ENCODE data around the gene COX15. TPM values are rescaled to one million over a fixed set of nuclear protein-coding genes. Genes with fewer than 3 reads are reported as not detected.
"Not testable (repeated sequence)": the region's sequence is repeated elsewhere in the genome, so short reads cannot be mapped to it uniquely, and the experiment has no call there.

Gene COX15
- total and polyA plus RNA-seq, 2 experiments from 2014 or later, result 33.0 to 33.8 TPM

GRCh38 chr10:99750641-99751040, 18.7 kb upstream of the COX15 start:
- no peak overlapping the region for H3K27ac ChIP-seq
- H3K4me3 ChIP-seq, result no peak overlapping the region
- peaks cover 69% of the 10 kb centered on the region for H3K36me3 ChIP-seq
- H3K27me3 ChIP-seq, result no peaks in the 10 kb centered on the region
- H3K4me1 ChIP-seq (ENCODE audit: low read depth), result no peaks in the 10 kb centered on the region
- no peaks in the 10 kb centered on the region for H3K9me3 ChIP-seq (ENCODE audit: low read depth)
- DNase-seq (ENCODE audit: low read depth in 1 of 2, low spot score in 1 of 2), result no peak
- no peak for TF ChIP-seq CTCF (IDR thresholded peaks at IDR 0.05; ENCODE audit: low read depth, low read length)

- Histone ChIP-seq H3K9me3 (ENCODE audit: low read depth) (no peaks in the 10 kb centered on the region), H3K4me3 (no peak overlapping the region), H3K27me3 (no peaks in the 10 kb centered on the region), H3K4me1 (ENCODE audit: low read depth) (no peaks in the 10 kb centered on the region), H3K36me3 (peaks cover 72% of the 10 kb centered on the region), H3K27ac (no peak overlapping the region)
- DNase-seq (ENCODE audit: low read depth in 1 of 2, low spot score in 1 of 2), result no peak
- no peak for TF ChIP-seq CTCF (IDR thresholded peaks at IDR 0.05; ENCODE audit: low read depth, low read length)
These were observed 17.0 kb upstream of the COX15 start for GRCh38 chr10:99748823-99749451.

- not testable (repeated sequence) for H3K9me3 ChIP-seq (ENCODE audit: low read depth); H3K27ac ChIP-seq; DNase-seq (ENCODE audit: low read depth in 1 of 2, low spot score in 1 of 2); H3K27me3 ChIP-seq; H3K4me1 ChIP-seq (ENCODE audit: low read depth); H3K4me3 ChIP-seq
- H3K36me3 ChIP-seq, result peaks cover 71% of the 10 kb centered on the region
These were observed 14.2 kb upstream of the COX15 start for GRCh38 chr10:99746166-99746565.

GRCh38 chr10:99743841-99744240, 11.9 kb upstream of the COX15 start:
- Histone ChIP-seq H3K27me3 (no peaks in the 10 kb centered on the region), H3K9me3 (ENCODE audit: low read depth) (peaks cover 2% of the 10 kb centered on the region), H3K4me3 (no peak overlapping the region), H3K36me3 (peaks cover 67% of the 10 kb centered on the region), H3K4me1 (ENCODE audit: low read depth) (no peaks in the 10 kb centered on the region), H3K27ac (no peak overlapping the region)
- TF ChIP-seq CTCF (IDR thresholded peaks at IDR 0.05; ENCODE audit: low read depth, low read length), result no peak
- DNase-seq (ENCODE audit: low read depth in 1 of 2, low spot score in 1 of 2), result no peak

GRCh38 chr10:99742701-99743100, 10.8 kb upstream of the COX15 start:
- Histone ChIP-seq H3K4me3 (no peak overlapping the region), H3K27me3 (no peaks in the 10 kb centered on the region), H3K27ac (no peak overlapping the region), H3K36me3 (peaks cover 64% of the 10 kb centered on the region), H3K4me1 (ENCODE audit: low read depth) (no peaks in the 10 kb centered on the region), H3K9me3 (ENCODE audit: low read depth) (peaks cover 2% of the 10 kb centered on the region)
- no peak for DNase-seq (ENCODE audit: low read depth in 1 of 2, low spot score in 1 of 2)
- no peak for TF ChIP-seq CTCF (IDR thresholded peaks at IDR 0.05; ENCODE audit: low read depth, low read length)

GRCh38 chr10:99742254-99742653, 10.3 kb upstream of the COX15 start:
- Histone ChIP-seq H3K27me3 (no peaks in the 10 kb centered on the region), H3K4me1 (ENCODE audit: low read depth) (no peaks in the 10 kb centered on the region), H3K4me3 (no peak overlapping the region), H3K9me3 (ENCODE audit: low read depth) (peaks cover 2% of the 10 kb centered on the region), H3K36me3 (peaks cover 65% of the 10 kb centered on the region), H3K27ac (no peak overlapping the region)
- DNase-seq (ENCODE audit: low read depth in 1 of 2, low spot score in 1 of 2), result no peak
- TF ChIP-seq CTCF (IDR thresholded peaks at IDR 0.05; ENCODE audit: low read depth, low read length), result no peak
